Thyroid gland (tissue), 4 donors: Measurements from ENCODE around the gene CCDC88C. TPM values are rescaled to one million over a fixed set of nuclear protein-coding genes. Genes with fewer than 3 reads are reported as not detected.
A peak's percentile ranks its signal among the peaks of the same experiment; 100 is the strongest.

ENCODE experiments used
- DNase-seq, 2 donors: peaks; one replicate each; pipeline ENCODE4 v3.0.0-alpha.2; 2019
- H3K27ac ChIP-seq, 3 donors: fragments of 200-600 bp; sonication (generic); 1 replicate in 2 of 3; 2 replicates in 1 of 3; pipeline ENCODE4 v1.5.1; 2016 to 2019; ENCODE audit warnings: mild to moderate bottlenecking in 1 of 3, moderate library complexity in 1 of 3
- H3K27me3 ChIP-seq: fragments of 200-600 bp; sonication (generic); one replicate; pipeline ENCODE4 v1.5.1; 2019
- H3K36me3 ChIP-seq, 2 donors: fragments of 200-600 bp; sonication (generic); one replicate each; pipeline ENCODE4 v1.5.1; 2016 to 2019
- H3K4me1 ChIP-seq, 2 donors: fragments of 200-600 bp; sonication (generic); one replicate each; pipeline ENCODE4 v1.5.1; 2017 to 2019
- H3K4me3 ChIP-seq, 3 donors: fragments of 200-600 bp; sonication (generic); replicated peaks in 1 of 3; 1 replicate in 2 of 3; 2 replicates in 1 of 3; pipeline ENCODE4 v1.5.1; 2016; ENCODE audit warnings: mild to moderate bottlenecking in 1 of 3
- H3K9me3 ChIP-seq: fragments of 200-600 bp; sonication (generic); one replicate; pipeline ENCODE4 v1.5.1; 2017
- CTCF ChIP-seq, 6 experiments: fragments of 200-600 bp in 3 of 6; fragments of 450-650 bp in 3 of 6; sonication (generic) in 3 of 6; IDR thresholded peaks; one replicate each; pipeline ENCODE4 v1.5.1; 2016 to 2019; ENCODE audit warnings: antibody characterized with exemption in 6 of 6, mild to moderate bottlenecking in 2 of 6, inconsistent platforms in 1 of 6, moderate library complexity in 1 of 6
- POLR2A ChIP-seq, 2 donors: fragments of 450-650 bp; IDR thresholded peaks; one replicate each; pipeline ENCODE4 v1.6.1; 2017; ENCODE audit warnings: antibody characterized with exemption in 2 of 2, mild to moderate bottlenecking in 2 of 2, moderate library complexity in 1 of 2
- WGBS, 2 donors: methylation state at CpG; one replicate each; pipeline ENCODE4 v1.1.5; 2017; 5-methylcytosine and 5-hydroxymethylcytosine counted together
- intact Hi-C: fragments of 100-400 bp; cut with DNase I; formaldehyde crosslinking; loops from one replicate; pipeline ENCODE4 v1.15.1; 2023
- total RNA-seq, 4 donors: library from RNA; depleted of rRNA; stranded (reverse); fragments of >200 nt; gene quantifications; one replicate each; pipeline ENCODE4 v1.2.3, GENCODE V29; 2016

CCDC88C gene
- total RNA-seq, 4 donors from 2014 or later = 3.0 to 6.3 (median 5.8) TPM

- H3K4me1 ChIP-seq = peaks cover 7 to 17% of the 10 kb centered on the region in 2 donors
- no peaks in the 10 kb centered on the region for H3K9me3 ChIP-seq
- no peaks in the 10 kb centered on the region for H3K36me3 ChIP-seq
- TF ChIP-seq CTCF (IDR thresholded peaks at IDR 0.05) (no peak), POLR2A (IDR thresholded peaks at IDR 0.05) (no peak)
- no peaks in the 10 kb centered on the region for H3K27me3 ChIP-seq
- peak overlapping the region in 1 of 3 donors; percentile 23 for H3K27ac ChIP-seq
- intact Hi-C loops = loop anchor here (5.0 kb wide), 1 partner anchor 89 kb away; no protein-coding TSS in a partner anchor
- WGBS, 2 donors = 27 to 28% methylated on average over 19 of the region's 19 CpGs
- peak overlapping the region in 1 of 3 donors; percentile 44 for H3K4me3 ChIP-seq
- DNase-seq = no peak
These were observed 888 bp downstream of the CCDC88C start for GRCh38 chr14:91416744-91417119.

GRCh38 chr14:91415794-91416743 lies 1.6 kb downstream of the CCDC88C start:
- Histone ChIP-seq H3K9me3 (no peaks in the 10 kb centered on the region), H3K27me3 (no peaks in the 10 kb centered on the region), H3K4me3 (peak overlapping the region in 1 of 3 donors; percentile 44), H3K27ac (no peak overlapping the region), H3K4me1 (peaks cover 7 to 17% of the 10 kb centered on the region in 2 donors), H3K36me3 (no peaks in the 10 kb centered on the region)
- no peak for TF ChIP-seq CTCF (IDR thresholded peaks at IDR 0.05)
- no peak for TF ChIP-seq POLR2A (IDR thresholded peaks at IDR 0.05)
- no peak for DNase-seq
- WGBS, 2 donors = 66 to 76% methylated on average over 18 of the region's 18 CpGs
- intact Hi-C loops = loop anchor here (5.0 kb wide), 1 partner anchor 89 kb away; no protein-coding TSS in a partner anchor

GRCh38 chr14:91414475-91414833 lies 3.2 kb downstream of the CCDC88C start:
- DNase-seq = no peak
- TF ChIP-seq CTCF (IDR thresholded peaks at IDR 0.05) (no peak), POLR2A (IDR thresholded peaks at IDR 0.05) (no peak)
- peaks cover 7 to 17% of the 10 kb centered on the region in 2 donors for H3K4me1 ChIP-seq
- H3K36me3 ChIP-seq = no peaks in the 10 kb centered on the region
- H3K9me3 ChIP-seq = no peaks in the 10 kb centered on the region
- intact Hi-C loops = no loop called here
- H3K4me3 ChIP-seq = no peak overlapping the region
- no peak overlapping the region for H3K27ac ChIP-seq
- WGBS, 2 donors = 93 to 96% methylated on average over 3 of the region's 3 CpGs
- H3K27me3 ChIP-seq = no peaks in the 10 kb centered on the region

GRCh38 chr14:91413547-91414474 lies 3.8 kb downstream of the CCDC88C start:
- no peaks in the 10 kb centered on the region for H3K27me3 ChIP-seq
- peak; percentile 29 to 33 for DNase-seq
- H3K9me3 ChIP-seq = no peaks in the 10 kb centered on the region
- H3K4me1 ChIP-seq = peaks cover 7 to 16% of the 10 kb centered on the region in 2 donors
- no peak overlapping the region for H3K27ac ChIP-seq
- H3K36me3 ChIP-seq = no peaks in the 10 kb centered on the region
- 64 to 72% methylated on average over 10 of the region's 11 CpGs for WGBS, 2 donors
- intact Hi-C loops = no loop called here
- TF ChIP-seq POLR2A (IDR thresholded peaks at IDR 0.05) (no peak), CTCF (IDR thresholded peaks at IDR 0.05) (no peak)
- no peak overlapping the region for H3K4me3 ChIP-seq
